GM12878 (cell line): Measurements from ENCODE around the gene ADK. TPM values are rescaled to one million over a fixed set of nuclear protein-coding genes. Genes with fewer than 3 reads are reported as not detected.

Source experiments
- ATAC-seq: fragments of 200-7000 bp; cut with Tn5 transposase; 3 replicates; pipeline ENCODE4 v1.9.1; 2020; ENCODE audit warnings: mild to moderate bottlenecking, moderate library complexity
- BruUV-seq: library from RNA; stranded (reverse); fragments of 400-500 nt; replicated peaks from 2 replicates; lab custom pipeline; 2021; lab: Mats Ljungman, UMichigan
- CTCF ChIA-PET: fragments of 300-600 bp; sonication (Branson Sonifier 250); formaldehyde crosslinking; extraction: SDS; loops from one replicate; lab custom pipeline; 2021; ENCODE audit warnings: inconsistent platforms; lab: Yijun Ruan, JAX
- POLR2A ChIA-PET: fragments of 350-600 bp; formaldehyde crosslinking; extraction: SDS; loops from one replicate; lab custom pipeline; 2021; ENCODE audit warnings: inconsistent platforms; lab: Charles Lee
- RAD21 ChIA-PET: fragments of 300-600 bp; sonication (Branson Sonifier 250); formaldehyde crosslinking; loops from one replicate; lab custom pipeline; 2023; ENCODE audit warnings: antibody characterized with exemption; ENCODE audit not compliant: unreplicated experiment; lab: Charles Lee
- SMC1A ChIA-PET: fragments of 300-600 bp; sonication (Branson Sonifier 250); formaldehyde crosslinking; loops from one replicate; lab custom pipeline; 2023; ENCODE audit not compliant: unreplicated experiment, uncharacterized antibody; lab: Charles Lee
- DNase-seq: peaks from one replicate; pipeline ENCODE4 v3.0.0-alpha.2; 2011; ENCODE audit warnings: low read depth, low spot score
- FAIRE-seq: peaks from 3 replicates; lab custom pipeline; 2011; peaks lifted over from hg19 to GRCh38; lab: Jason Lieb, UNC
- H2AFZ ChIP-seq: 2 replicates; pipeline ENCODE4 v1.6.0; 2011; ENCODE audit warnings: low read depth, low read length, control low read depth; ENCODE audit not compliant: control insufficient read depth
- H3K27ac ChIP-seq: 2 replicates; pipeline ENCODE4 v1.5.1; 2011; ENCODE audit warnings: control low read depth; ENCODE audit not compliant: control insufficient read depth, insufficient read depth
- H3K27me3 ChIP-seq, 2 experiments: replicated peaks in 1 of 2; 2 replicates each; pipeline versions ENCODE4 v1.6.0 to v1.6.1; 2011; ENCODE audit warnings: low read length in 1 of 2; ENCODE audit not compliant: control insufficient read depth in 2 of 2, insufficient read depth in 2 of 2
- H3K36me3 ChIP-seq, 2 experiments: 2 replicates each; pipeline ENCODE4 v1.5.1; 2011; ENCODE audit warnings: low read length in 1 of 2; ENCODE audit not compliant: control insufficient read depth in 2 of 2, insufficient read depth in 2 of 2
- H3K4me1 ChIP-seq: 2 replicates; pipeline ENCODE4 v1.6.1; 2011; ENCODE audit warnings: mild to moderate bottlenecking, low read length, moderate library complexity, mixed read lengths; ENCODE audit not compliant: control insufficient read depth, insufficient read depth
- H3K4me2 ChIP-seq: 2 replicates; pipeline ENCODE4 v1.6.0; 2011; ENCODE audit warnings: control low read depth; ENCODE audit not compliant: control insufficient read depth, insufficient read depth
- H3K4me3 ChIP-seq: fragments of 200-600 bp; sonication (generic); 2 replicates; pipeline ENCODE4 v1.5.1; 2016
- H3K79me2 ChIP-seq: 2 replicates; pipeline ENCODE4 v1.6.0; 2011; ENCODE audit warnings: low read length; ENCODE audit not compliant: control insufficient read depth, insufficient read depth
- H3K9ac ChIP-seq: 2 replicates; pipeline ENCODE4 v1.8.0; 2011; ENCODE audit warnings: low read length, control low read depth, mixed read lengths; ENCODE audit not compliant: control insufficient read depth, insufficient read depth
- H3K9me3 ChIP-seq: replicated peaks from 3 replicates; pipeline ENCODE4 v1.5.1; 2011; ENCODE audit warnings: mild to moderate bottlenecking, low read length; ENCODE audit not compliant: control insufficient read depth, insufficient read depth
- H4K20me1 ChIP-seq: 2 replicates; pipeline ENCODE4 v1.6.0; 2011; ENCODE audit not compliant: control insufficient read depth, insufficient read depth
- BHLHE40 ChIP-seq, 2 experiments: fragments of 450-650 bp in 1 of 2; IDR thresholded peaks; 2 replicates each; pipeline ENCODE4 v1.6.1; 2011 to 2017; ENCODE audit warnings: low read depth in 2 of 2, borderline replicate concordance in 1 of 2, improper control_type of control experiment in 1 of 2, low read length in 1 of 2, mild to moderate bottlenecking in 1 of 2
- HDGF ChIP-seq: fragments of 450-650 bp; IDR thresholded peaks from 2 replicates; pipeline ENCODE4 v1.6.1; 2016; ENCODE audit warnings: antibody characterized with exemption
- IRF5 ChIP-seq: fragments of 450-650 bp; IDR thresholded peaks from 2 replicates; pipeline ENCODE4 v1.6.1; 2017; ENCODE audit warnings: borderline replicate concordance
- MEF2B ChIP-seq: fragments of 450-650 bp; IDR thresholded peaks from 2 replicates; pipeline ENCODE4 v1.6.1; 2018; ENCODE audit warnings: mild to moderate bottlenecking, moderate library complexity; ENCODE audit not compliant: partially characterized antibody, poor library complexity, severe bottlenecking
- MXI1 ChIP-seq: fragments of 150-350 bp; IDR thresholded peaks from 2 replicates; pipeline ENCODE4 v1.6.1; 2011; ENCODE audit warnings: low read depth, mild to moderate bottlenecking, inconsistent platforms, low read length, improper control_type of control experiment
- MYB ChIP-seq: fragments of 150-350 bp; IDR thresholded peaks from 2 replicates; pipeline ENCODE4 v1.6.1; 2014; ENCODE audit warnings: mild to moderate bottlenecking, low read depth, low read length, borderline replicate concordance
- NFIC ChIP-seq: IDR thresholded peaks from 2 replicates; pipeline ENCODE4 v1.6.1; 2012; ENCODE audit warnings: low read depth, mild to moderate bottlenecking, inconsistent platforms, low read length, moderate library complexity
- RCOR1 ChIP-seq: conservative IDR thresholded peaks from 2 replicates; pipeline ENCODE4 v1.6.1; 2012; ENCODE audit warnings: low read depth, low read length, improper control_type of control experiment
- SREBF1 ChIP-seq: IDR thresholded peaks from 2 replicates; pipeline ENCODE4 v1.6.1; 2012; ENCODE audit warnings: mild to moderate bottlenecking, low read length
- WGBS: methylation state at CpG from one replicate; pipeline ENCODE4 v1.1.6; 2016; ENCODE audit warnings: low lambda C conversion rate; ENCODE audit not compliant: insufficient replicate concordance, insufficient coverage; ENCODE audit errors: missing lambda C conversion rate; 5-methylcytosine and 5-hydroxymethylcytosine counted together
- in situ Hi-C: fragments of 300-500 bp; cut with MboI; formaldehyde crosslinking; loops from 9 replicates; pipeline ENCODE4 v1.14.3; 2018; ENCODE audit warnings: mixed read lengths
- intact Hi-C: fragments of 100-400 bp; cut with micrococcal nuclease; formaldehyde crosslinking; loops from one replicate; pipeline ENCODE4 v1.14.2; 2022; ENCODE audit not compliant: unreplicated experiment
- polyA plus RNA-seq, 11 experiments: library from polyadenylated mRNA; depleted of rRNA in 4 of 11; unstranded in 6 of 11; stranded (reverse) in 5 of 11; fragments of >200 nt; fragmentation: Nextera tagmentation in 4 of 11; fragmentation: Illumina TruSeq in 1 of 11; extraction: Ambion mirVana in 4 of 11; extraction: Trizol in 1 of 11; gene quantifications; 1 replicate in 1 of 11; 2 replicates in 10 of 11; pipeline versions ENCODE4 v1.2.1 to v1.2.3, GENCODE V29; 2011 to 2016; ENCODE audit warnings: inconsistent platforms in 2 of 11, missing spikeins in 2 of 11, low read depth in 1 of 11
- total RNA-seq, 4 experiments: library from RNA; depleted of rRNA in 3 of 4; stranded (reverse); fragments of >200 nt in 3 of 4; fragmentation: Illumina TruSeq in 1 of 4; extraction: Trizol in 1 of 4; gene quantifications; 2 replicates each; pipeline versions ENCODE4 v1.2.1 to v1.2.3, GENCODE V29; 2013 to 2021

The ADK gene
- total and polyA plus RNA-seq, 10 of the 15 experiments (the other 5 are each of a cell fraction or from before 2014, with no cell fraction given) = 42.0 to 151 (median 81.6) TPM

- no peak for DNase-seq
- H3K36me3 ChIP-seq = no peaks in the 10 kb centered on the region
- ChIA-PET CTCF (interaction anchor here (0.6 kb wide), 1 partner anchor 695 kb away, joined by 5 read pairs; no protein-coding TSS in a partner anchor), POLR2A (interaction anchor here (1.0 to 1.5 kb wide), 2 partner anchors 11 to 122 kb away, joined by 3 to 4 read pairs; no protein-coding TSS in a partner anchor), RAD21 (no interaction called here), SMC1A (interaction anchor here (0.6 to 1.6 kb wide), 3 partner anchors 28 to 624 kb away, joined by 3 read pairs; no protein-coding TSS in a partner anchor)
- H3K4me2 ChIP-seq = no peak overlapping the region
- no peaks in the 10 kb centered on the region for H3K9me3 ChIP-seq
- no peak overlapping the region for H3K9ac ChIP-seq
- TF ChIP-seq SREBF1 = no peak
- TF ChIP-seq MXI1 = no peak
- no peak for TF ChIP-seq MEF2B
- no peak for TF ChIP-seq HDGF
- no peak for TF ChIP-seq MYB
- no peak for TF ChIP-seq IRF5
- TF ChIP-seq RCOR1 = no peak
- TF ChIP-seq NFIC = no peak
- TF ChIP-seq BHLHE40 (IDR thresholded peaks at IDR 0.05; ENCODE audit: borderline replicate concordance in 1 of 2, low read depth in 2 of 2, low read length in 1 of 2) = no peak
- no peaks in the 10 kb centered on the region for H3K4me1 ChIP-seq
- H3K79me2 ChIP-seq = no peaks in the 10 kb centered on the region
- no peak overlapping the region for H3K27ac ChIP-seq
- H4K20me1 ChIP-seq = no peaks in the 10 kb centered on the region
- in situ Hi-C loops (no loop called here), intact Hi-C loops (no loop called here)
- H3K4me3 ChIP-seq = no peak overlapping the region
- no peak for FAIRE-seq
- no peak overlapping the region for H2AFZ ChIP-seq
- no TSS peak for BruUV-seq
- no peak for ATAC-seq
- WGBS = 97% methylated on average over 3 of the region's 3 CpGs
- H3K27me3 ChIP-seq = no peaks in the 10 kb centered on the region
Measured at GRCh38 chr10:74530981-74531380, 380.0 kb downstream of the ADK start.
